Tibial nerve (tissue), 4 donors: ENCODE measurements around the gene CNTN2. TPM values are rescaled to one million over a fixed set of nuclear protein-coding genes. Genes with fewer than 3 reads are reported as not detected.

Experiments used
- DNase-seq, 2 donors: peaks; one replicate each; pipeline ENCODE4 v3.0.0-alpha.2; 2019; ENCODE audit warnings: low spot score in 2 of 2
- H3K27ac ChIP-seq, 4 donors: fragments of 200-600 bp; sonication (generic) in 3 of 4; one replicate each; pipeline ENCODE4 v1.5.1; 2017 to 2019; ENCODE audit warnings: mild to moderate bottlenecking in 1 of 4
- H3K27me3 ChIP-seq, 2 donors: fragments of 200-600 bp; sonication (generic) in 1 of 2; one replicate each; pipeline versions ENCODE4 v1.5.1 to v1.6.0; 2017 to 2019
- H3K36me3 ChIP-seq, 3 donors: fragments of 200-600 bp; sonication (generic); one replicate each; pipeline ENCODE4 v1.5.1; 2018 to 2019
- H3K4me1 ChIP-seq, 4 donors: fragments of 200-600 bp; sonication (generic) in 3 of 4; one replicate each; pipeline ENCODE4 v1.5.1; 2017 to 2019
- H3K4me3 ChIP-seq, 4 donors: fragments of 200-600 bp; sonication (generic) in 3 of 4; one replicate each; pipeline ENCODE4 v1.5.1; 2017 to 2019; ENCODE audit warnings: mild to moderate bottlenecking in 1 of 4, moderate library complexity in 1 of 4
- H3K9me3 ChIP-seq, 4 donors: fragments of 200-600 bp; sonication (generic) in 3 of 4; one replicate each; pipeline ENCODE4 v1.5.1; 2017 to 2019
- EP300 ChIP-seq, 2 donors: sonication (generic); formaldehyde crosslinking; IDR thresholded peaks; one replicate each; pipeline ENCODE4 v1.6.1; 2017; ENCODE audit warnings: antibody characterized with exemption in 2 of 2, mild to moderate bottlenecking in 1 of 2
- POLR2A ChIP-seq, 2 donors: fragments of 450-650 bp; IDR thresholded peaks; one replicate each; pipeline ENCODE4 v1.6.1; 2017; ENCODE audit warnings: antibody characterized with exemption in 2 of 2, mild to moderate bottlenecking in 2 of 2, moderate library complexity in 2 of 2
- WGBS, 2 donors: methylation state at CpG; one replicate each; pipeline ENCODE4 v1.1.5; 2018; 5-methylcytosine and 5-hydroxymethylcytosine counted together
- total RNA-seq, 4 donors: library from RNA; depleted of rRNA; stranded (reverse); fragments of >200 nt; gene quantifications; one replicate each; pipeline ENCODE4 v1.1.0, GENCODE V29; 2016
- TF ChIP-seq, protein P1 (sequence below), 5 experiments: fragments of 200-600 bp in 3 of 5; fragments of 450-650 bp in 2 of 5; sonication (generic) in 3 of 5; IDR thresholded peaks; one replicate each; pipeline ENCODE4 v1.5.1; 2016 to 2019; ENCODE audit warnings: antibody characterized with exemption in 5 of 5, mild to moderate bottlenecking in 3 of 5, moderate library complexity in 2 of 5

The CNTN2 gene
- total RNA-seq, 4 donors from 2014 or later = 6.1 to 22.2 (median 12.2) TPM

DNA sequence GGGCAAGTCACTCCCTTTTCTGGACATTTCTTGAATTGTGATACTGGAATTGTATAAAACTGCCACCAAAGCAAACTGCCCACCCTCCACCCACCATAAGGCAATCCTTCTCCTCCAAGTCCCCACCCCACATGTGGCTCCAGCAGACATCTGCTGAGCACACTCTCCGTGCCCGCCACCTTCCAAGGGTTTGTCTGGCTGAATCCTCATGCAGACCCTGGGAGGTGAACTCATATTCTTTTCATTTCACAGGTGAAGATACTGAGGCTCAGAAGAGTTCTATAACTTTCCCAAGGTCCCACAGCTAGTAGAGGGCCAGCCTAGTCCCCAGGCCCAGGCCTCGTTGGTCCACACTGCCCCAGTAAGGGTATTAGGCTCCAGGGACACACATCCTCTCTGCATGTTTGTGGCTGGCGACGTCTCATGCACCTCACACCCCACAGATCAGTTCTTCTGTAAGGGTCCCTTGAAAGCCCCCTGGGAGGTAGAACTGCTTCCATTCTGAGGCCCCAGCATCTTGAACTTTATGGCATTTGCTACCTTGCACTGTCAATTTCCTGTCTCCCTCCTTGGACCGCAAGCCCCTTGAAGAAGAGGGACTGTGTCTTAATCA lies 14.1 kb downstream of the CNTN2 start:
- no peaks in the 10 kb centered on the region for H3K9me3 ChIP-seq
- TF ChIP-seq EP300 (IDR thresholded peaks at IDR 0.05) = no peak
- TF ChIP-seq, protein P1, sequence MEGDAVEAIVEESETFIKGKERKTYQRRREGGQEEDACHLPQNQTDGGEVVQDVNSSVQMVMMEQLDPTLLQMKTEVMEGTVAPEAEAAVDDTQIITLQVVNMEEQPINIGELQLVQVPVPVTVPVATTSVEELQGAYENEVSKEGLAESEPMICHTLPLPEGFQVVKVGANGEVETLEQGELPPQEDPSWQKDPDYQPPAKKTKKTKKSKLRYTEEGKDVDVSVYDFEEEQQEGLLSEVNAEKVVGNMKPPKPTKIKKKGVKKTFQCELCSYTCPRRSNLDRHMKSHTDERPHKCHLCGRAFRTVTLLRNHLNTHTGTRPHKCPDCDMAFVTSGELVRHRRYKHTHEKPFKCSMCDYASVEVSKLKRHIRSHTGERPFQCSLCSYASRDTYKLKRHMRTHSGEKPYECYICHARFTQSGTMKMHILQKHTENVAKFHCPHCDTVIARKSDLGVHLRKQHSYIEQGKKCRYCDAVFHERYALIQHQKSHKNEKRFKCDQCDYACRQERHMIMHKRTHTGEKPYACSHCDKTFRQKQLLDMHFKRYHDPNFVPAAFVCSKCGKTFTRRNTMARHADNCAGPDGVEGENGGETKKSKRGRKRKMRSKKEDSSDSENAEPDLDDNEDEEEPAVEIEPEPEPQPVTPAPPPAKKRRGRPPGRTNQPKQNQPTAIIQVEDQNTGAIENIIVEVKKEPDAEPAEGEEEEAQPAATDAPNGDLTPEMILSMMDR (IDR thresholded peaks at IDR 0.05) = no peak
- no peak for TF ChIP-seq POLR2A (IDR thresholded peaks at IDR 0.05)
- H3K27ac ChIP-seq = no peak overlapping the region
- WGBS, 2 donors = 92 to 97% methylated on average over 6 of the region's 6 CpGs
- H3K36me3 ChIP-seq = peaks cover 0 to 12% (median 0%) of the 10 kb centered on the region in 3 donors
- DNase-seq = no peak
- no peaks in the 10 kb centered on the region for H3K27me3 ChIP-seq
- no peak overlapping the region for H3K4me3 ChIP-seq
- H3K4me1 ChIP-seq = peaks cover 0 to 11% (median 6%) of the 10 kb centered on the region in 4 donors

DNA sequence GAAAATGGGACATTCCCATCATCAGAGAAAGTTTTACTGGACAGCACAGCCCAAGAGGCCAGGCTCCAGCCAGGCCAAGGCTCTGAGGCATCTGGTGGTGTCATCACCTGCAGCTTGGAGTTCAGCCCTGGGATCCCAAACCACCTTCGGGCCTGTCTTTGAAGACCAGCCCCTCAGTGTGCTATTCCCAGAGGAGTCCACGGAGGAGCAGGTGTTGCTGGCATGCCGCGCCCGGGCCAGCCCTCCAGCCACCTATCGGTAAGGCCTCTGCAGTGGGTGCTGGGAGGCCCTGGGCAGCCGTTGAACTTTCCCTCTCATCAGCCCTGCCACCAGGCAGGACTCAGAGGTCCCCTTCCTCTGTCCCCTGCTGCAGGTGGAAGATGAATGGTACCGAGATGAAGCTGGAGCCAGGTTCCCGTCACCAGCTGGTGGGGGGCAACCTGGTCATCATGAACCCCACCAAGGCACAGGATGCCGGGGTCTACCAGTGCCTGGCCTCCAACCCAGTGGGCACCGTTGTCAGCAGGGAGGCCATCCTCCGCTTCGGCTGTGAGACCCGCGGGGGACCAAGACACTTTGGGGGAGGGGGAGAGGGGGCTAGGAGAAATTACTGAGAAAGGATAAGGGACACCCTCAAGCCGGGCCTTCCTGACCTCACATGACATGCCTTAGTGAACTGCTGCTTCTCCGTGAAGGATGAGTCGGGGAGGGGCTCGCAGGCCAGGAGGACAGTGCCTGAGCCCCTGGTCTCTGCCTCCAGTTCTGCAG lies 15.0 kb downstream of the CNTN2 start:
- WGBS, 2 donors = 88 to 92% methylated on average over 18 to 19 of the region's 19 CpGs
- TF ChIP-seq, protein P1 (IDR thresholded peaks at IDR 0.05) = no peak
- TF ChIP-seq EP300 (IDR thresholded peaks at IDR 0.05) (no peak), POLR2A (IDR thresholded peaks at IDR 0.05) (no peak)

DNA sequence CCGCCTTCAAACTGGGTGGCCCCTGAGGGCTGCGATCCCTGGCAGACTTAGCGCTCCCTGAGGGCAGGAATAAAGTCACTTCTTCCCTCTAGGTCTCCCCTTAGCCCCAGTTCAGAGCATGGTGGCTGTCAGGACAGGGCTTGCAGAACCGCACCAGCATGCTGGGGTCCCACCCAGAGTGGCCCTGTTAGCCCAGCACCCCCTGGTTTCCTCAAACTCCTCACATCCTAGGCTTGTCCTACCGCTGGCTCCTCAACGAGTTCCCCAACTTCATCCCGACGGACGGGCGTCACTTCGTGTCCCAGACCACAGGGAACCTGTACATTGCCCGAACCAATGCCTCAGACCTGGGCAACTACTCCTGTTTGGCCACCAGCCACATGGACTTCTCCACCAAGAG lies 15.8 kb downstream of the CNTN2 start:
- Histone ChIP-seq H3K4me1 (peaks cover 0 to 11% (median 6%) of the 10 kb centered on the region in 4 donors), H3K4me3 (no peak overlapping the region), H3K9me3 (no peaks in the 10 kb centered on the region), H3K27me3 (no peaks in the 10 kb centered on the region), H3K27ac (no peak overlapping the region), H3K36me3 (peaks cover 0 to 12% (median 0%) of the 10 kb centered on the region in 3 donors)
- TF ChIP-seq POLR2A (IDR thresholded peaks at IDR 0.05) (no peak), EP300 (IDR thresholded peaks at IDR 0.05) (no peak)
- TF ChIP-seq, protein P1 (IDR thresholded peaks at IDR 0.05) = no peak
- DNase-seq = no peak
- 93 to 96% methylated on average over 12 of the region's 12 CpGs for WGBS, 2 donors

More for the DNA sequence above, 15.0 kb downstream of the CNTN2 start:
- H3K27ac ChIP-seq = no peak overlapping the region
- H3K27me3 ChIP-seq = no peaks in the 10 kb centered on the region
- no peak for DNase-seq
- H3K9me3 ChIP-seq = no peaks in the 10 kb centered on the region
- no peak overlapping the region for H3K4me3 ChIP-seq
- peaks cover 0 to 12% (median 0%) of the 10 kb centered on the region in 3 donors for H3K36me3 ChIP-seq
- peaks cover 0 to 11% (median 6%) of the 10 kb centered on the region in 4 donors for H3K4me1 ChIP-seq

DNA sequence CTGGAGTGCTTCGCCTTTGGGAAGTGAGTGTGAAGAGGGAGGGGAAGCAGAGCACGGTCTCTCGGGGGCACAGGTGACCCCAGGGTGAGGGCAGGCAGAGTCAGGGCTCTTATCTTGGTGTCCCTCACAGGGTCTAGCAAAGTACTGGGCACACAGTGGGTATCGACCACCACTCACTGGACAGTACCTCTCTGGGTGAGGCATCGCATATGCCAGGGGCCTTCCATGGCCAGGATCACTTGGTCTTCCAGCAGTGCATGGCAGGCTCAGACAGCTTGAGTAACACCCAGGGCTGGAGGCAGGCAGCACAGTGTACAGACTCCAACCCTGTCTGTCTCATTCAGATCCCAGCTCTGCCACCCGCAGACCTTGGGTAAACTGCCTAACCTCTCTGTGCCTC lies 16.6 kb downstream of the CNTN2 start:
- no peak overlapping the region for H3K27ac ChIP-seq
- no peaks in the 10 kb centered on the region for H3K9me3 ChIP-seq
- no peak overlapping the region for H3K4me3 ChIP-seq
- WGBS, 2 donors = 84 to 89% methylated on average over 6 of the region's 6 CpGs
- TF ChIP-seq, protein P1 (IDR thresholded peaks at IDR 0.05) = no peak
- TF ChIP-seq POLR2A (IDR thresholded peaks at IDR 0.05) = no peak
- no peak for TF ChIP-seq EP300 (IDR thresholded peaks at IDR 0.05)
- H3K27me3 ChIP-seq = no peaks in the 10 kb centered on the region
- peaks cover 0 to 11% (median 6%) of the 10 kb centered on the region in 4 donors for H3K4me1 ChIP-seq
- no peak for DNase-seq
- H3K36me3 ChIP-seq = peaks cover 0 to 12% (median 0%) of the 10 kb centered on the region in 3 donors

DNA sequence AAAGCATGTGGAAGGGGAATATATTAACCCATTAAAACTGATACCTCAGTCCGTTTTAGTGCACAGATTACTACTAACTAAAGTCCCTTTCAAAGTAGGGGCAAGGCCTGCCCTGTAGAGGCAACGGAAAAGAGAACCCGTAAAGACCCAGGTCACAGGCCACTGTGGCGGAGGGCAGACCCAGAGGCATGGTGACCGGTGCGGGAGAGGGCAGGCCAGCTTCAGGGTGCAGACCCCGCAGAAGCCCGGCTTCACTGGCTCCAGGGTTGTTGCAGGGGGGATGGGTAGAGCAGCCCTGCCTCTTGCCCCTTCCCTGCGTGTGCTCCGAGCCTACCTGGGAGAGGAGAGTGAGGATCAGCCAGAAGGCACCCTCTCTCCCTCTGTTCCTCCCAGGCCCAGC lies 17.7 kb downstream of the CNTN2 start:
- no peaks in the 10 kb centered on the region for H3K9me3 ChIP-seq
- no peaks in the 10 kb centered on the region for H3K27me3 ChIP-seq
- peaks cover 0 to 11% (median 6%) of the 10 kb centered on the region in 4 donors for H3K4me1 ChIP-seq
- TF ChIP-seq EP300 (IDR thresholded peaks at IDR 0.05) = no peak
- no peak for TF ChIP-seq POLR2A (IDR thresholded peaks at IDR 0.05)
- TF ChIP-seq, protein P1 (IDR thresholded peaks at IDR 0.05) = no peak
- no peak for DNase-seq
- H3K36me3 ChIP-seq = peaks cover 0 to 12% (median 0%) of the 10 kb centered on the region in 3 donors
- WGBS, 2 donors = 80 to 85% methylated on average over 10 of the region's 10 CpGs
- no peak overlapping the region for H3K4me3 ChIP-seq
- H3K27ac ChIP-seq = peak overlapping the region in 2 of 4 donors; percentile 21 to 64
